ENCODE data around the gene DNM3. TPM values are rescaled to one million over a fixed set of nuclear protein-coding genes. Genes with fewer than 3 reads are reported as not detected.

DNM3 gene
- total RNA-seq, 1 experiment from 2014 or later, result 2.7 TPM

- Histone ChIP-seq H4K5ac (ENCODE audit: insufficient read length, low read depth, low read length) (no peak overlapping the region), H3K4me1 (ENCODE audit: insufficient read depth, low read length) (peaks cover 19% of the 10 kb centered on the region), H3K9ac (ENCODE audit: extremely low read depth, insufficient read length, low read length) (no peak overlapping the region), H2BK20ac (ENCODE audit: low read depth, low read length, poor library complexity, severe bottlenecking) (peak overlapping the region; percentile 99), H3K79me1 (ENCODE audit: insufficient read depth, low read depth, low read length, poor library complexity, severe bottlenecking) (no peaks in the 10 kb centered on the region), H3K23me2 (ENCODE audit: insufficient read length, low read depth, low read length, poor library complexity, severe bottlenecking) (no peaks in the 10 kb centered on the region), H3K27ac (ENCODE audit: insufficient read length, low read depth, low read length) (peak overlapping the region; percentile 57), H2BK15ac (ENCODE audit: low read depth, low read length) (no peak overlapping the region), H3K9me3 (ENCODE audit: control insufficient read depth, low read depth, low read length) (no peaks in the 10 kb centered on the region), H3K79me2 (ENCODE audit: insufficient read depth, low read length) (no peaks in the 10 kb centered on the region), H2AFZ (ENCODE audit: low read length) (no peak overlapping the region), H4K91ac (ENCODE audit: insufficient read length, low read depth, low read length) (no peak overlapping the region), H3K23ac (ENCODE audit: insufficient read length, low read depth, low read length) (no peak overlapping the region), H2BK12ac (ENCODE audit: insufficient read length, low read depth, low read length) (no peak overlapping the region), H3K18ac (ENCODE audit: insufficient read length, low read depth, low read length) (no peak overlapping the region), H3K4ac (ENCODE audit: low read depth, low read length) (no peak overlapping the region), H3K4me2 (ENCODE audit: insufficient read depth, insufficient read length, low read length) (peak overlapping the region; percentile 1), H4K20me1 (ENCODE audit: control insufficient read depth, insufficient read depth, insufficient read length) (no peaks in the 10 kb centered on the region), H2AK5ac (ENCODE audit: insufficient read length, low read length) (no peak overlapping the region), H3K56ac (ENCODE audit: insufficient read length, low read depth, low read length) (no peak overlapping the region), H4K8ac (replicated peaks; ENCODE audit: insufficient read length, low read depth, low read length) (no peak overlapping the region), H3K27me3 (ENCODE audit: insufficient read depth, low read length) (no peaks in the 10 kb centered on the region), H2BK120ac (ENCODE audit: low read depth, low read length, poor library complexity, severe bottlenecking) (peak overlapping the region; percentile 48), H3T11ph (ENCODE audit: low read length) (no peak overlapping the region), H3K14ac (ENCODE audit: insufficient read depth, low read length) (no peak overlapping the region), H2BK5ac (ENCODE audit: insufficient read length, low read length) (no peak overlapping the region)
- no peak for TF ChIP-seq CTCF (conservative IDR thresholded peaks at IDR 0.05)
- Mint-ChIP-seq H3K9me3 (peaks cover 0 to 5% of the 10 kb centered on the region in 2 experiments; a peak in 3 of 5 replicates), H3K4me1 (peaks cover 50 to 52% of the 10 kb centered on the region in 2 experiments), H3K27me3 (ENCODE audit: low read depth) (no peaks in the 10 kb centered on the region), H3K27ac (peak overlapping the region; percentile 4 to 71 (median 31); a peak in 4 of 7 replicates), H3K36me3 (ENCODE audit: insufficient read depth in 1 of 3, low read depth in 3 of 3) (peaks cover 4 to 11% (median 8%) of the 10 kb centered on the region in 3 experiments; a peak in 4 of 7 replicates), H3K4me3 (no peak overlapping the region)
- no CpG with 5 or more reads among the region's 3 CpGs for WGBS (ENCODE audit: extremely low coverage, insufficient read length, low lambda C conversion rate)
- peak; percentile 31 for DNase-seq
Observed at GRCh38 chr1:171966426-171967220, 125.3 kb downstream of the DNM3 start.
